ENCODE results near the gene TTC6. TPM values are rescaled to one million over a fixed set of nuclear protein-coding genes. Genes with fewer than 3 reads are reported as not detected.

TTC6 gene
- total and polyA plus RNA-seq, 4 donors = 0.74 to 21.7 (median 3.6) TPM

DNA sequence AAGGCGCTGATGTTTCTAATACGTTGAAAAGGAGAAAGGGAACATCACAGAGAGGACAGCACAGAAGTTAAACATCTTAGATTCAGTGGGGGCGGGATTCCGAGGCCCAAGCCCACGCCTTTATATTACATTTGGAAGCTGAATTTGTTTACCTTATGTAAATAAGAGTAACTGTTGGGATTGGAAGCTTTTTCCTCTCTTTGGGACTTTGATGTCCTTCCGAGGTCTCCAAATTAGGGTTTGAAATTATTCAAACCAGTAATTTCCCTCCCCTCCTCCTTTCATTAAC is 6.8 kb upstream of the TTC6 start:
- Histone ChIP-seq H3K4me3 (ENCODE audit: low read depth in 1 of 3, low read length in 3 of 3) (peak overlapping the region; percentile 55 to 71 (median 56)), H3K27ac (ENCODE audit: low read depth in 1 of 2, low read length in 2 of 2) (peak overlapping the region; percentile 76 to 86)

More for the DNA sequence above, 6.8 kb upstream of the TTC6 start:
- DNase-seq (ENCODE audit: low spot score) = no peak
- 5% methylated on average over 6 of the region's 6 CpGs for WGBS
- TF ChIP-seq, protein P1, sequence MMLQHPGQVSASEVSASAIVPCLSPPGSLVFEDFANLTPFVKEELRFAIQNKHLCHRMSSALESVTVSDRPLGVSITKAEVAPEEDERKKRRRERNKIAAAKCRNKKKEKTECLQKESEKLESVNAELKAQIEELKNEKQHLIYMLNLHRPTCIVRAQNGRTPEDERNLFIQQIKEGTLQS (IDR thresholded peaks at IDR 0.05) = no peak
- no peak for TF ChIP-seq SP1 (IDR thresholded peaks at IDR 0.05)
- TF ChIP-seq, protein P2, sequence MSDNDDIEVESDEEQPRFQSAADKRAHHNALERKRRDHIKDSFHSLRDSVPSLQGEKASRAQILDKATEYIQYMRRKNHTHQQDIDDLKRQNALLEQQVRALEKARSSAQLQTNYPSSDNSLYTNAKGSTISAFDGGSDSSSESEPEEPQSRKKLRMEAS (IDR thresholded peaks at IDR 0.05) = no peak
- TF ChIP-seq TAF1 (conservative IDR thresholded peaks at IDR 0.05) = no peak
- no peak for TF ChIP-seq NR2F2 (IDR thresholded peaks at IDR 0.05)
- no peak for TF ChIP-seq GABPA (IDR thresholded peaks at IDR 0.05 in 1 of 2, conservative IDR thresholded peaks at IDR 0.05 in 1 of 2)
- TF ChIP-seq, protein P3, sequence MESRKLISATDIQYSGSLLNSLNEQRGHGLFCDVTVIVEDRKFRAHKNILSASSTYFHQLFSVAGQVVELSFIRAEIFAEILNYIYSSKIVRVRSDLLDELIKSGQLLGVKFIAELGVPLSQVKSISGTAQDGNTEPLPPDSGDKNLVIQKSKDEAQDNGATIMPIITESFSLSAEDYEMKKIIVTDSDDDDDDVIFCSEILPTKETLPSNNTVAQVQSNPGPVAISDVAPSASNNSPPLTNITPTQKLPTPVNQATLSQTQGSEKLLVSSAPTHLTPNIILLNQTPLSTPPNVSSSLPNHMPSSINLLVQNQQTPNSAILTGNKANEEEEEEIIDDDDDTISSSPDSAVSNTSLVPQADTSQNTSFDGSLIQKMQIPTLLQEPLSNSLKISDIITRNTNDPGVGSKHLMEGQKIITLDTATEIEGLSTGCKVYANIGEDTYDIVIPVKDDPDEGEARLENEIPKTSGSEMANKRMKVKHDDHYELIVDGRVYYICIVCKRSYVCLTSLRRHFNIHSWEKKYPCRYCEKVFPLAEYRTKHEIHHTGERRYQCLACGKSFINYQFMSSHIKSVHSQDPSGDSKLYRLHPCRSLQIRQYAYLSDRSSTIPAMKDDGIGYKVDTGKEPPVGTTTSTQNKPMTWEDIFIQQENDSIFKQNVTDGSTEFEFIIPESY (IDR thresholded peaks at IDR 0.05) = no peak
- peak in 1 of 2 donors; percentile 23 for TF ChIP-seq RXRA (IDR thresholded peaks at IDR 0.05)
- TF ChIP-seq FOXA2 (IDR thresholded peaks at IDR 0.05) = peak; percentile 86
- no peak for TF ChIP-seq JUND (IDR thresholded peaks at IDR 0.05)
- TF ChIP-seq, protein P4, sequence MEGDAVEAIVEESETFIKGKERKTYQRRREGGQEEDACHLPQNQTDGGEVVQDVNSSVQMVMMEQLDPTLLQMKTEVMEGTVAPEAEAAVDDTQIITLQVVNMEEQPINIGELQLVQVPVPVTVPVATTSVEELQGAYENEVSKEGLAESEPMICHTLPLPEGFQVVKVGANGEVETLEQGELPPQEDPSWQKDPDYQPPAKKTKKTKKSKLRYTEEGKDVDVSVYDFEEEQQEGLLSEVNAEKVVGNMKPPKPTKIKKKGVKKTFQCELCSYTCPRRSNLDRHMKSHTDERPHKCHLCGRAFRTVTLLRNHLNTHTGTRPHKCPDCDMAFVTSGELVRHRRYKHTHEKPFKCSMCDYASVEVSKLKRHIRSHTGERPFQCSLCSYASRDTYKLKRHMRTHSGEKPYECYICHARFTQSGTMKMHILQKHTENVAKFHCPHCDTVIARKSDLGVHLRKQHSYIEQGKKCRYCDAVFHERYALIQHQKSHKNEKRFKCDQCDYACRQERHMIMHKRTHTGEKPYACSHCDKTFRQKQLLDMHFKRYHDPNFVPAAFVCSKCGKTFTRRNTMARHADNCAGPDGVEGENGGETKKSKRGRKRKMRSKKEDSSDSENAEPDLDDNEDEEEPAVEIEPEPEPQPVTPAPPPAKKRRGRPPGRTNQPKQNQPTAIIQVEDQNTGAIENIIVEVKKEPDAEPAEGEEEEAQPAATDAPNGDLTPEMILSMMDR (IDR thresholded peaks at IDR 0.05; ENCODE audit: low read depth, low read length, missing input control) = no peak
- no peak for TF ChIP-seq RAD21 (IDR thresholded peaks at IDR 0.05)
- TF ChIP-seq, protein P5, sequence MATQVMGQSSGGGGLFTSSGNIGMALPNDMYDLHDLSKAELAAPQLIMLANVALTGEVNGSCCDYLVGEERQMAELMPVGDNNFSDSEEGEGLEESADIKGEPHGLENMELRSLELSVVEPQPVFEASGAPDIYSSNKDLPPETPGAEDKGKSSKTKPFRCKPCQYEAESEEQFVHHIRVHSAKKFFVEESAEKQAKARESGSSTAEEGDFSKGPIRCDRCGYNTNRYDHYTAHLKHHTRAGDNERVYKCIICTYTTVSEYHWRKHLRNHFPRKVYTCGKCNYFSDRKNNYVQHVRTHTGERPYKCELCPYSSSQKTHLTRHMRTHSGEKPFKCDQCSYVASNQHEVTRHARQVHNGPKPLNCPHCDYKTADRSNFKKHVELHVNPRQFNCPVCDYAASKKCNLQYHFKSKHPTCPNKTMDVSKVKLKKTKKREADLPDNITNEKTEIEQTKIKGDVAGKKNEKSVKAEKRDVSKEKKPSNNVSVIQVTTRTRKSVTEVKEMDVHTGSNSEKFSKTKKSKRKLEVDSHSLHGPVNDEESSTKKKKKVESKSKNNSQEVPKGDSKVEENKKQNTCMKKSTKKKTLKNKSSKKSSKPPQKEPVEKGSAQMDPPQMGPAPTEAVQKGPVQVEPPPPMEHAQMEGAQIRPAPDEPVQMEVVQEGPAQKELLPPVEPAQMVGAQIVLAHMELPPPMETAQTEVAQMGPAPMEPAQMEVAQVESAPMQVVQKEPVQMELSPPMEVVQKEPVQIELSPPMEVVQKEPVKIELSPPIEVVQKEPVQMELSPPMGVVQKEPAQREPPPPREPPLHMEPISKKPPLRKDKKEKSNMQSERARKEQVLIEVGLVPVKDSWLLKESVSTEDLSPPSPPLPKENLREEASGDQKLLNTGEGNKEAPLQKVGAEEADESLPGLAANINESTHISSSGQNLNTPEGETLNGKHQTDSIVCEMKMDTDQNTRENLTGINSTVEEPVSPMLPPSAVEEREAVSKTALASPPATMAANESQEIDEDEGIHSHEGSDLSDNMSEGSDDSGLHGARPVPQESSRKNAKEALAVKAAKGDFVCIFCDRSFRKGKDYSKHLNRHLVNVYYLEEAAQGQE (IDR thresholded peaks at IDR 0.05) = no peak
- peak in 1 of 2 donors; percentile 22 for TF ChIP-seq HNF4A (conservative IDR thresholded peaks at IDR 0.05)
- TF ChIP-seq FOXA1 (IDR thresholded peaks at IDR 0.05) = no peak
- TF ChIP-seq EGR1 (IDR thresholded peaks at IDR 0.05; ENCODE audit: low read depth in 2 of 2) = no peak
- no peak for TF ChIP-seq HNF4G (IDR thresholded peaks at IDR 0.05)
- TF ChIP-seq YY1 (IDR thresholded peaks at IDR 0.05) = no peak
- H3K36me3 ChIP-seq (ENCODE audit: control insufficient read depth in 4 of 4, insufficient read depth in 3 of 4, low read depth in 1 of 4, low read length in 3 of 4) = peaks cover 0 to 1% (median 0%) of the 10 kb centered on the region in 4 donors
- peaks cover 0 to 6% (median 2%) of the 10 kb centered on the region in 4 donors for H3K4me1 ChIP-seq (ENCODE audit: control insufficient read depth in 4 of 4, insufficient read depth in 4 of 4, low read length in 3 of 4)
- no peaks in the 10 kb centered on the region for H3K27me3 ChIP-seq (ENCODE audit: control insufficient read depth in 4 of 4, insufficient read depth in 4 of 4, low read length in 3 of 4)
- peak overlapping the region; percentile 60 to 93 for H3K9ac ChIP-seq (ENCODE audit: low read depth in 1 of 2, low read length in 2 of 2)
- H3K9me3 ChIP-seq (ENCODE audit: control insufficient read depth in 4 of 4, low read length in 3 of 4) = no peaks in the 10 kb centered on the region

Measured in liver (tissue), 9 donors.